Right lobe of liver (tissue), 6 donors: ENCODE results near the gene C17orf75. TPM values are rescaled to one million over a fixed set of nuclear protein-coding genes. Genes with fewer than 3 reads are reported as not detected.
"Not testable (repeated sequence)": the region's sequence is repeated elsewhere in the genome, so short reads cannot be mapped to it uniquely, and the experiment has no call there.

Experiments
- ATAC-seq, 4 donors: fragments of 200-7000 bp; cut with Tn5 transposase; one replicate each; pipeline ENCODE4 v1.9.1; 2020; ENCODE audit warnings: mild to moderate bottlenecking in 4 of 4, moderate library complexity in 4 of 4
- DNase-seq, 3 donors: peaks; one replicate each; pipeline ENCODE4 v3.0.0-alpha.2; 2020
- H3K27ac ChIP-seq, 3 donors: fragments of 200-600 bp; one replicate each; pipeline ENCODE4 v1.8.0; 2022
- H3K27me3 ChIP-seq, 2 donors: fragments of 200-600 bp; one replicate each; pipeline ENCODE4 v1.8.0; 2022
- H3K36me3 ChIP-seq, 4 donors: fragments of 200-600 bp; sonication (generic) in 1 of 4; one replicate each; pipeline versions ENCODE4 v1.5.1 to v1.8.0; 2017 to 2022; ENCODE audit warnings: control low read depth in 1 of 4
- H3K4me1 ChIP-seq, 4 donors: fragments of 200-600 bp; sonication (generic) in 1 of 4; one replicate each; pipeline versions ENCODE4 v1.5.1 to v1.8.0; 2017 to 2022; ENCODE audit warnings: control low read depth in 1 of 4
- H3K4me3 ChIP-seq, 3 donors: fragments of 200-600 bp; one replicate each; pipeline ENCODE4 v1.8.0; 2022
- H3K9me3 ChIP-seq, 4 donors: fragments of 200-600 bp; sonication (generic) in 1 of 4; one replicate each; pipeline versions ENCODE4 v1.5.1 to v1.8.0; 2017 to 2022; ENCODE audit warnings: control low read depth in 1 of 4
- POLR2A ChIP-seq: fragments of 450-650 bp; IDR thresholded peaks from one replicate; pipeline ENCODE4 v1.6.1; 2017; ENCODE audit warnings: antibody characterized with exemption, mild to moderate bottlenecking
- WGBS: methylation state at CpG from one replicate; pipeline ENCODE4 v1.1.6; 2018; ENCODE audit warnings: low coverage, low lambda C conversion rate; ENCODE audit not compliant: insufficient coverage; ENCODE audit errors: missing lambda C conversion rate; 5-methylcytosine and 5-hydroxymethylcytosine counted together
- intact Hi-C, 2 donors: fragments of 100-400 bp; cut with DNase I; formaldehyde crosslinking; loops; one replicate each; pipeline versions ENCODE4 v1.11.2 to v1.14.1; 2022
- total RNA-seq, 6 experiments: library from RNA; depleted of rRNA in 2 of 6; stranded (reverse); fragments of >200 nt in 2 of 6; fragmentation: NEBNext Ultra II Directional in 3 of 6; extraction: Animal tissue kit (Norgen Biotek cat#: 25700) in 3 of 6; gene quantifications; one replicate each; pipeline versions ENCODE4 v1.1.0 to v1.2.4, GENCODE V29; 2016 to 2023
- TF ChIP-seq, protein P1 (sequence below), 4 donors: fragments of 200-600 bp in 3 of 4; fragments of 450-650 bp in 1 of 4; IDR thresholded peaks; one replicate each; pipeline versions ENCODE4 v1.5.1 to v1.8.0; 2016 to 2022; ENCODE audit warnings: antibody characterized with exemption in 4 of 4, mild to moderate bottlenecking in 2 of 4
- donor health status: DM: no; HTN: yes; CAD: no.
- donor health status: DM: no; HTN: no; CAD: no.
- donor health status: DM: no; HTN: no; CAD: no.
- donor health status: DM: no; HTN: yes; CAD: no.
- donor health status: DM: no; HTN: yes; CAD: no.

The C17orf75 gene
- total RNA-seq, 6 experiments from 2014 or later, result 7.1 to 8.9 (median 7.3) TPM

DNA sequence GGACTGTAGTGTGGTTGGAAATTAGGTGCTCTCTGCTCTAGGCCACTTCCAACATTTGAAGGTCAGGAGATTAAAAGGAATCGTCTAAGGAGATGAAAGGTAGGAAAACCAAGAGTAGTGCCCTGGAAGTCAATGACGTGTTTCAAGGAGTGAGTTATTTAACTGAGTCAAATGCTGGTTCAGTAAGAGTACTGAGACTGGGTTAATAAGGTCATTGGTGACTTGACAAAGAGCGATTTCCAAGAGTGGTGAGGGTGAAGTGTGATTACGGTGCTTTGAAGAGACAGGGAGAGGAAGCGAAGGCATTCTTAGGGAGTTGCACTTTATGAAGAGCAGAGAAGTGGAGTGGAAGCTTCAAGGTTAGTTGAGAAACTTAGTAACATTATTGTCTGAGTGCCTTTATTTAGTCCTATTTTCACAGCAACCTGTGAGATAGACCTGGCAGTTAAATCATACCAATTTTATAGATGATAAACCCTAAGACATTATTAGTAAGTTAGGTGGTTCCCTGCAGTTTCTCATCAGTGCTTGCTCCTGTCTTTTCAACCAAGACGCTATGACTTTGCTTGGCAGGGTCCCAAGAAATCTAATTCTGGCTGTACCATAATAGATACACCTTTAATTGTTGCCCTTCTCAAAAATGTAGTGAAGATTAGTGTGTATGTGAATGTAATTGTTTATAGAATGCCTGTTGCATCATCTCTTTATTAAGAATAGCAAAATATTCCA lies 13.8 kb upstream of the C17orf75 start:
- Histone ChIP-seq H3K27ac (no peak overlapping the region), H3K4me3 (no peak overlapping the region), H3K27me3 (no peaks in the 10 kb centered on the region), H3K36me3 (peaks cover 9 to 72% (median 20%) of the 10 kb centered on the region in 4 donors), H3K4me1 (peaks cover 0 to 45% (median 13%) of the 10 kb centered on the region in 4 donors), H3K9me3 (no peaks in the 10 kb centered on the region)
- TF ChIP-seq, protein P1, sequence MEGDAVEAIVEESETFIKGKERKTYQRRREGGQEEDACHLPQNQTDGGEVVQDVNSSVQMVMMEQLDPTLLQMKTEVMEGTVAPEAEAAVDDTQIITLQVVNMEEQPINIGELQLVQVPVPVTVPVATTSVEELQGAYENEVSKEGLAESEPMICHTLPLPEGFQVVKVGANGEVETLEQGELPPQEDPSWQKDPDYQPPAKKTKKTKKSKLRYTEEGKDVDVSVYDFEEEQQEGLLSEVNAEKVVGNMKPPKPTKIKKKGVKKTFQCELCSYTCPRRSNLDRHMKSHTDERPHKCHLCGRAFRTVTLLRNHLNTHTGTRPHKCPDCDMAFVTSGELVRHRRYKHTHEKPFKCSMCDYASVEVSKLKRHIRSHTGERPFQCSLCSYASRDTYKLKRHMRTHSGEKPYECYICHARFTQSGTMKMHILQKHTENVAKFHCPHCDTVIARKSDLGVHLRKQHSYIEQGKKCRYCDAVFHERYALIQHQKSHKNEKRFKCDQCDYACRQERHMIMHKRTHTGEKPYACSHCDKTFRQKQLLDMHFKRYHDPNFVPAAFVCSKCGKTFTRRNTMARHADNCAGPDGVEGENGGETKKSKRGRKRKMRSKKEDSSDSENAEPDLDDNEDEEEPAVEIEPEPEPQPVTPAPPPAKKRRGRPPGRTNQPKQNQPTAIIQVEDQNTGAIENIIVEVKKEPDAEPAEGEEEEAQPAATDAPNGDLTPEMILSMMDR (IDR thresholded peaks at IDR 0.05), result no peak
- no peak for TF ChIP-seq POLR2A
- WGBS, result 43% methylated on average over 6 of the region's 6 CpGs
- ATAC-seq (no peak), DNase-seq (no peak)
- intact Hi-C loops, result no loop called here

DNA sequence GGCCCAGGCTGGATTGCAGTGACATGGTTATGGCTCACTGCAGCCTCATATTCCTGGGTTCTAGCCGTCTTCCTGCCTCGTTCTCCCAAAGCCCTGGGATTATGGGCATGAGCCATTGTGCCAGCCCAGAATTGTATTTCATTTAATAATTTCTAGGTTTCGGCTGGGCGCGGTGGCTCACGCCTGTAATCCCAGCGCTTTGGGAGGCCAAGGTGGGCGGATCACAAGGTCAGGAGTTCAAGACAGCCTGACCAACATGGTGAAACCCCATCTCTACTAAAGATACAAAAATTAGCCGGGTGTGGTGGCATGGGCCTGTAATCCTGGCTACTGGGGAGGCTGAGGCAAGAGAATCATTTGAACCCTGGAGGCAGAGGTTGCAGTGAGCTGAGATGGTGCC lies 10.8 kb upstream of the C17orf75 start:
- H3K4me1 ChIP-seq, result peaks cover 0 to 53% (median 13%) of the 10 kb centered on the region in 4 donors
- intact Hi-C loops, H3K9me3 ChIP-seq, ATAC-seq, DNase-seq, H3K27me3 ChIP-seq, H3K27ac ChIP-seq: not testable (repeated sequence)
- H3K4me3 ChIP-seq, result peak overlapping the region in 1 of 3 donors; percentile 86
- peaks cover 0 to 41% (median 6%) of the 10 kb centered on the region in 4 donors for H3K36me3 ChIP-seq
- WGBS, result 95% methylated on average over 9 of the region's 9 CpGs

DNA sequence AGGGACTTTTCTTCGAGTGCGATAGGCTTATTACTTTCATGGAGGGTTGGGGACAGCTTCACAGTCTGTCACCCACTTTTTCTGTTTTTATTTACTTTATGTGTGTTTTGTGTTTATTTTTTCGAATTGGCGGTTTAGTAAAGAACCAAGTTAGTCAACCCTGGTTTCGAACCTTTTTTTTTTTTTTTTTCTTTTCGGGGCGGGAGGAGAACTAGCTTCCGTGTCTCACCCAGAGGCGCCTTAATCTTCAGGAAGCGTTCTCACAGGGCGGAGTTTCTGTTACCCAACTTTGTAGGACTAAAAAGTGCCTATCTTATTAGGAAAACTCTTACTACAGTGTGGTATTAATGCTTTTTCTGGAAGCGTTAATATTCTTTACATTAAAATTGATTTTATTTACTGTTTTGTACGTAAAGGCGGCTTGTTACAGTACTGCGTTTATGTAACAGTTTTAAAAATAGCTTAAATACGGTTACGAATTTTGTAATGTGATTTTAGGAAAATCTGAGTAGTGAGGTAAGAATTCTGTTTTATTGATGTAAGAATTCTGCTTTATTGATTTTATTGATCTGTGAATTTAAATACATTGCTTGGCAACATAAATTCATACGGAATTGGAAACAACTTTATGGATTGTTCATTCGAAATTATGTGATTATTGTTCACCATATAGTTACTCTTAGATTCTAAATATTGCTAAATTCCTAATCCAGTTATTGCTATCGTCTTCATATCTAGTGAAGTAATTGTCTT lies 8.9 kb upstream of the C17orf75 start:
- no peak for DNase-seq
- H3K4me3 ChIP-seq, result peak overlapping the region; percentile 63 to 92 (median 86)
- no peaks in the 10 kb centered on the region for H3K27me3 ChIP-seq
- intact Hi-C loops, result no loop called here
- TF ChIP-seq, protein P1 (IDR thresholded peaks at IDR 0.05), result no peak
- no peak for TF ChIP-seq POLR2A
- ATAC-seq, result peak; percentile 26 to 38 (median 32)
- peak overlapping the region; percentile 91 to 99 (median 95) for H3K27ac ChIP-seq
- peaks cover 0 to 37% (median 6%) of the 10 kb centered on the region in 4 donors for H3K36me3 ChIP-seq
- H3K9me3 ChIP-seq, result no peaks in the 10 kb centered on the region
- peaks cover 0 to 44% (median 10%) of the 10 kb centered on the region in 4 donors for H3K4me1 ChIP-seq
- under 1% methylated on average over 20 of the region's 20 CpGs for WGBS

DNA sequence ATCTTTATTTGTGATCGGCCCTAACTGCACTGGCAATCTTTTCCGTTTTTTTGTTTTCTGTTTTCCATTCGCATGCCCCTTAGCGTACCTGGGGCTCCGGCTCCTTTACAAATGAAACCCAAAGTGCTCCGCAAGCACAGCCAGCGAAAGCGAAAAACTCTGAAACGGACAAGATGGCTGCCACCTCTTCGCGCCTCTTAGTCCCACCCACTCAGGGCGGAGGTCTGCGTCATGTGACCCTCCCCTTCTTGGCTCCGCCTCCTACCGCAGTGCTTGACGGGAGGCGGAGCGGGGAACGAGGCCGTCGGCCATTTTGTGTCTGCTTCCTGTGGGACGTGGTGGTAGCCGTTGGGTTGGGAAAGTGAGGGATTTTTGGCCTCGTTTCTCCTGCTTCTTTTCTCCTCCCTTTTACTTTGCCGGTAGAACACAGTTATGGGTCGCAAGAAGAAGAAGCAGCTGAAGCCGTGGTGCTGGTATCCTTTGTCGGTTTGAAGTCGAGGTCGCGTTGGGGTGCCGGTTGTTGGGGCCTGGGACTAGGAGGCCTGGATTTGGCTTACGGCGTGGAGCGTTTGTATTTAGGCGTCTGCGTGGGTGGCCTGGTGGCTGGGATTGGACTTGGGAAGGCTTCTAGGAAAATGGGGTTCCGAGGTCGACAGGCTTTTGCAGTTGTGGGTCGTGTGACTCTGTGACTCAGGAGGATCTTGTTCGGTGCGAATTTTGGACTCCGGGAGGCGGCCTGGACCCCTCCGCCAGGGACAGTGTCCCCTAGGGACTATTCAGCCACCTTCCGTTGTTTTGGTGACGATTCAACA lies 8.1 kb upstream of the C17orf75 start, which contains the start of gene ZNF207:
ZNF207 (plus strand) TSS at position 304 of the 812 bp plus-strand sequence; CDS start at position 433, 129 bp downstream.
- TF ChIP-seq POLR2A, result peak; percentile 56
- TF ChIP-seq, protein P1 (IDR thresholded peaks at IDR 0.05), result no peak
- peak; percentile 96 to 99 (median 97) for ATAC-seq
- intact Hi-C loops, result no loop called here
- H3K27me3 ChIP-seq, result no peaks in the 10 kb centered on the region
- peak within 1 kb of the TSS; percentile 91 to 99 (median 95) for H3K27ac ChIP-seq
- under 1% methylated on average over 37 of the region's 47 CpGs for WGBS
- H3K36me3 ChIP-seq, result peaks cover 0 to 30% (median 5%) of the 10 kb centered on the region in 4 donors
- H3K9me3 ChIP-seq, result no peaks in the 10 kb centered on the region
- peak within 1 kb of the TSS; percentile 63 to 92 (median 86) for H3K4me3 ChIP-seq
- DNase-seq, result peak; percentile 94 to 96 (median 96)
- H3K4me1 ChIP-seq, result peaks cover 0 to 36% (median 6%) of the 10 kb centered on the region in 4 donors
